ENCODE data around the gene CAMTA1.

GRCh38 chr1:7584157-7584556 lies 798.9 kb downstream of the CAMTA1 start:
- TF ChIP-seq POLR2AphosphoS5 (IDR thresholded peaks at IDR 0.05), result no peak
- no peak for TF ChIP-seq POLR2A (IDR thresholded peaks at IDR 0.05)
- TF ChIP-seq CTCF (IDR thresholded peaks at IDR 0.05), result no peak

Data from upper lobe of left lung (tissue), 4 donors.